ENCODE results near the gene NFATC2. TPM values are rescaled to one million over a fixed set of nuclear protein-coding genes. Genes with fewer than 3 reads are reported as not detected.

NFATC2 gene
- total RNA-seq, 1 donor = 0.36 TPM

- peak; percentile 97 for DNase-seq (ENCODE audit: insufficient read length, low spot score, missing footprints)
- Histone ChIP-seq H3K4me3 (ENCODE audit: insufficient read depth, low read length) (peak overlapping the region; percentile 58), H3K36me3 (ENCODE audit: insufficient read depth, low read length) (no peaks in the 10 kb centered on the region), H3K4me2 (ENCODE audit: insufficient read depth, low read length) (peak overlapping the region; percentile 76), H4K20me1 (ENCODE audit: insufficient read depth, low read length) (no peaks in the 10 kb centered on the region), H3K27me3 (ENCODE audit: insufficient read depth, low read length) (no peaks in the 10 kb centered on the region), H3K79me2 (ENCODE audit: insufficient read depth, low read length) (no peaks in the 10 kb centered on the region), H3K9me3 (ENCODE audit: low read depth, low read length) (no peaks in the 10 kb centered on the region), H2AFZ (ENCODE audit: low read length) (peak overlapping the region; percentile 86), H3K4me1 (ENCODE audit: insufficient read depth, low read length) (peaks cover 12% of the 10 kb centered on the region), H3K27ac (ENCODE audit: low read depth, low read length) (peak overlapping the region; percentile 18)
- no peak for TF ChIP-seq CTCF (IDR thresholded peaks at IDR 0.05; ENCODE audit: extremely low read depth, low read depth, low read length)
Observed at GRCh38 chr20:51456511-51457509, 85.7 kb downstream of the NFATC2 start.

GRCh38 chr20:51454250-51454865, 88.2 kb downstream of the NFATC2 start:
- no peaks in the 10 kb centered on the region for H3K9me3 ChIP-seq (ENCODE audit: low read depth, low read length)
- H2AFZ ChIP-seq (ENCODE audit: low read length) = no peak overlapping the region
- no peaks in the 10 kb centered on the region for H3K27me3 ChIP-seq (ENCODE audit: insufficient read depth, low read length)
- no peak overlapping the region for H3K4me2 ChIP-seq (ENCODE audit: insufficient read depth, low read length)
- H3K79me2 ChIP-seq (ENCODE audit: insufficient read depth, low read length) = no peaks in the 10 kb centered on the region
- H3K4me3 ChIP-seq (ENCODE audit: insufficient read depth, low read length) = no peak overlapping the region
- H4K20me1 ChIP-seq (ENCODE audit: insufficient read depth, low read length) = no peaks in the 10 kb centered on the region
- no peak overlapping the region for H3K27ac ChIP-seq (ENCODE audit: low read depth, low read length)
- H3K4me1 ChIP-seq (ENCODE audit: insufficient read depth, low read length) = peaks cover 12% of the 10 kb centered on the region
- no peak for TF ChIP-seq CTCF (IDR thresholded peaks at IDR 0.05; ENCODE audit: extremely low read depth, low read depth, low read length)
- DNase-seq (ENCODE audit: insufficient read length, low spot score, missing footprints) = no peak
- H3K36me3 ChIP-seq (ENCODE audit: insufficient read depth, low read length) = no peaks in the 10 kb centered on the region

- TF ChIP-seq CTCF (IDR thresholded peaks at IDR 0.05; ENCODE audit: extremely low read depth, low read depth, low read length) = no peak
- Histone ChIP-seq H3K9me3 (ENCODE audit: low read depth, low read length) (no peaks in the 10 kb centered on the region), H3K4me2 (ENCODE audit: insufficient read depth, low read length) (no peak overlapping the region), H3K4me1 (ENCODE audit: insufficient read depth, low read length) (peaks cover 18% of the 10 kb centered on the region), H4K20me1 (ENCODE audit: insufficient read depth, low read length) (no peaks in the 10 kb centered on the region), H3K36me3 (ENCODE audit: insufficient read depth, low read length) (no peaks in the 10 kb centered on the region), H3K79me2 (ENCODE audit: insufficient read depth, low read length) (no peaks in the 10 kb centered on the region), H2AFZ (ENCODE audit: low read length) (no peak overlapping the region), H3K27me3 (ENCODE audit: insufficient read depth, low read length) (no peaks in the 10 kb centered on the region), H3K27ac (ENCODE audit: low read depth, low read length) (no peak overlapping the region), H3K4me3 (ENCODE audit: insufficient read depth, low read length) (no peak overlapping the region)
- no peak for DNase-seq (ENCODE audit: insufficient read length, low spot score, missing footprints)
Observed at GRCh38 chr20:51452734-51453365, 89.7 kb downstream of the NFATC2 start.
